GM18505 (cell line): ENCODE measurements around the gene NACAD.

Experiments used
- ATAC-seq: cut with Tn5 transposase; IDR thresholded peaks from one replicate; pipeline ENCODE4 v1.9.1; 2021; ENCODE audit not compliant: unreplicated experiment
- POLR2A ChIP-seq: IDR thresholded peaks from 4 replicates; pipeline ENCODE4 v1.6.1; 2011; ENCODE audit warnings: borderline replicate concordance; ENCODE audit not compliant: insufficient read depth, insufficient read length; ENCODE audit errors: extremely low read depth

The NACAD gene

DNA sequence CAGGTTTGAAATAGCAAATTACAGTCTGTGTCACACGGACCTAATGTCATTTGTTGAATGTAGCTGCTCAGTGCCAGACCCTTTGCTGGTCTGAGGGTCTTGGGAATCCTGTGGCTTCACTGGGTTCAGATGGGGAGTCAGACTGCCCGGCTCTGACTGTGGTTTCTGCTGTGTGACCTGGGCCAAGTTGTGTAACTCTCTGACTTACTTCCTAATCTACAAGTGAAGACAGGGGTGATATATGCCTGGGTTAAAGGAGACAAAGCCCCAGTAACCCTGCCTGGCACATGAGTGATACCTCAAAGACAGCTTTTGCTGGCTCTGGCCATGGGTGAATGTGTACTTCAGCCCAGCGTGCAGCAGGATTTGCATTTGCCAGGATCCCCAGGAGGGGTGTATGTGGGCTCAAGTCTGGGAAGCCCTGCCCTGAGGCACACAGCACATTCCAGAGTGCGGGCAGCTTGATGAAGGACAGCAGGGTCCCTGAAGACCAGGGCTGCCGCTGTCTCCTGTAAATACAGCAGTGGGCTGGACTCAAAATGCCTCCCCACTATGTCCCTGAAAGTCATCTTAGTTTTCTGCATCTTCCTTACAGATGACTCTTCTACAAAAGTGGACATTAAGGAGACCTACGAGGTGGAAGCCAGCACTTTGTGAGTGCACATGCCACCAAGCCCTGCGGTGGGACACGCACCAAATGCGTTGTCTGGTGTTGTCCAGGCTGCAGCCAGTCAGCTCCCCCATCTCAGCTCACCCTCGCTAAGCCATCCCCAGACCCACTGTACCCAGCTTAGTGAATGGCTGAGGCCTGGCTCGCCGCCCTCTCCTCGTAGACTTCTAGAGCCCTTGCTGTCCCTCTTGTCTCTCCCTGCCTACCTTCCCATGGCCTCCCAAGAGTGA, 16.4 kb downstream of the NACAD start:
- ATAC-seq: no peak

DNA sequence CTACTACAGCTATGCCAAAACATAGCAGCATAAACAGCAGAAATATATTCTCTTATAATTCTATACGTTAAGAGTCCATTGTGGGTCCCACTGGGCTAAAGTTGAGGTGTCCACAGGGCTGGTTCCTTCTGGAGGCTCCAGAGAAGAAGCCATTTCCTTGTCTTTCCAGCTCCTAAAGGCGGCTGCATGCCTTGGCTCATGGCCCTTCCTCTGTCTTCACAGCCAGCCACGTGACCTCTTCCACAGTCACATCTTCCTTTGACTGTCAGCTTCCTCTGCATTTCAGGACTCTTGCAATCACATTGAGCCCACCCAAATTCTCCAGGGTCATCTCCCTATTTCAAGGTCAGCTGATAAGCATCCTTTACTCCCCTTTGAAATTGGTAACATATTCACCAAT, 17.2 kb downstream of the NACAD start:
- no peak for TF ChIP-seq POLR2A
- no peak for ATAC-seq

More for the DNA sequence above, 16.4 kb downstream of the NACAD start:
- no peak for TF ChIP-seq POLR2A

DNA sequence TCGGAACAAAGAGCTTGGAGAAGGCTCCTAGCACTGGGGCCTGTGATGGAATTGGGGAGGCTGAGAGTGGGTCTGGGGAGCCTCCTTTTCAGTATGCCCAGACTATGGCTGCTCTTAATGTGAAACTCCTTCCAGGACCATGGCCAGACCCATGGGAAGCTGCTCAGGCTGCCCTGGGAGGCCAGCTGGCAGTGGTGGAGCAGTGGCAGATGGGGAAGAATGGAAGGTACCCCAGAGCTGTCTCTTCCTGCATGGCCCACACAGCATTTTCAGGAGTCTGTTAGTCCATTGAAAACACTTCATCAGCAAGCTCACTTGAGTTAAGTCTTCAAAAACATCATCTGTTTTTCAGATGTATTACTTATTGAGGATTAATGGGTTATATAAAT, 18.5 kb downstream of the NACAD start:
- no peak for TF ChIP-seq POLR2A
- no peak for ATAC-seq

DNA sequence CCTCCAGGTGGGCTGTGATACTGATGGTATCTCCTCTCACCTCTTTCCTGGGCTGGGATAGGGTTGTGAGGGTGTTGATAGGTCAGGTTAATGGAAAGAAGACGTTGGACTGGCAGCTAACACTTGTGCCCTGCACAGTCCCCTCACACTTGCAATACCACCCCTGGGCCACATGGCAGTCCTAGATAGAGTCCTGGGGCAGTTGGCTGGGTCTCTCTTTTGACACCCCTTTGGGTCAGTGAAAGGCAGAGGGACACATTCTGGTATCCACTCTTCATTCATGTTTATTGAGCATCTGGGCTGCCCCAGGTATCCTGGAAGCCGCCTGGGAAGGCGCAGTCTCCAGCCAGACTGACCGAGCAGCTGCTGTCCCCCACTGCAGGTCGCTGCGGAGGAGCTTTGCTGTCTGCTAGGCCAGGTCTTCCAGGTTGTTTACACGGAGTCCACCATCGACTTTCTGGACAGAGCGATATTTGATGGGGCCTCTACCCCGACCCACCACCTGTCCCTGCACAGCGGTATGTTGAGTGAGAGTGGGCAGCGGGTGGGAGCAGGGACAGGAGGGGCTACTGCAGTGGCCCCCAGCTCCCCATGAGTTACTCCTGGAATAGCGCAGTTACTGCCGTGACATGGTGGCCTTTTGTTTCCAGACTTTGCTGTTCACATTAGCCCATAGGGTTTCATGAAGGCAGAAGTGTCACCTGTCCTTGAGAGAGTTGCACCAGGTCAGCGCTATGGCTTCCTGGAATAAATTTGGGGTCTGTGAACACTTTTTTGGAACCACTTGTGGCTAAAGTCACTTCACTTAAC, 19.1 kb downstream of the NACAD start:
- no peak for TF ChIP-seq POLR2A
- ATAC-seq: no peak

DNA sequence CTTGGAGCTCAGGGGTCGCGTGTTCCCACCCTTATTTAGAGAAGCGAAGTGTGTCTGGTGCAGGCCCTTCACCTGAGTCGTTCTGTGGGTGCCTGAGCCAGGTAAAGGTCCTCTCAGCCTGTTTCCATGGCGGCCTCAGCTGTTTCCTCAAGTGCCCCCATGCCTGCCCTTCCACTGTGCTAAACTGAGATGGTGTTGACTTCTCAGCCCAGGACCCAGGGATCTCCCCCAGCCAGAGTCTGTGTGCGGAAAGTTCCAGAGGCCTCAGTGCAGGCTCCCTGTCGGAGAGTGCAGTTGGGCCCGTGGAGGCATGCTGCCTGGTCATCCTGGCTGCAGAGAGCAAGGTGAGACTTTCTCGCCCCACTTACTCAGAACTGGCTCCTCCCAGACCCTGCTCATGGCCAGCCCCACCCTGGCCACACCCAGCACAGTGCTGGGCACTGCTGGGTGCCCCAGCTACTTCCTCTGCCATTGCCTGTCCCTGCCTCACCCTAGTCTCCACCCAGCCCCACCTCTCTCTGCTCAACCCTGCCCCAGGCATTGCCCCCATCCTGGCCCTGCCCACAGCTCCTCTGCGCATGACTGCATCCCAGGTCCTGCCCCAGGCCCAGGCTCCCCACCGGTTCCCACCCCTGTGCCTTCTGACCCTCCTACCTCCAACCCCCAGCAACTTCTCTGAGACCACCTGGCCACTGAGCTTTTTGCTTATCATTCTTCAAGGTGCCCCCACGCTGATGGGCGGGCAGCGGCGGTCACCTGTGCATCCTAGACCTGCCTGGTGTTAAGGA, 20.3 kb downstream of the NACAD start:
- ATAC-seq: no peak
- no peak for TF ChIP-seq POLR2A

GRCh38 chr7:45067582-45067981, 21.2 kb downstream of the NACAD start:
- ATAC-seq: no peak
- TF ChIP-seq POLR2A: no peak

DNA sequence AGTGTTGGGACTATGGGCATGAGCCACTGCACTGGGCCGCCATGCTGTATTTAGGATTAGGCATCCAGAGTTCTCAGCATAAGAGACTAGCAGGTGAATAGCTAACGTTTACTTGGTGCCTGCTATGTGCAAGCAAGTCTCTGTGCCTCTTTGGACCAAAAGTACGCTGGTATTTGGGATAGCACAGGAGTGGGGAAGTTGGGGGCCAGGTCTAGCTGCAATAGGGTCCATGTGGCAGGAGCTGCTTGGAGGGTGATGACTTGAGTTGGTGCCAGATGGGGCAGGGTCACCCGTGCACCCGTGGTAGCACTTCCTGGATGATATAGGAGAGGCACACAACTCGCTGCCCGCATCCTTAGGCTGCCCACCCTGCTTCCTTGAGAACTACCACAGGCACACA, 22.4 kb downstream of the NACAD start:
- ATAC-seq: no peak

GRCh38 chr7:45065031-45065995, 23.5 kb downstream of the NACAD start:
- no peak for TF ChIP-seq POLR2A
- ATAC-seq: no peak

More for the DNA sequence above, 22.4 kb downstream of the NACAD start:
- TF ChIP-seq POLR2A: no peak

- TF ChIP-seq POLR2A: no peak
- ATAC-seq: no peak
Observed at GRCh38 chr7:45064047-45064725, 24.6 kb downstream of the NACAD start.

GRCh38 chr7:45061806-45062425, 26.9 kb downstream of the NACAD start:
- no peak for ATAC-seq
- no peak for TF ChIP-seq POLR2A

DNA sequence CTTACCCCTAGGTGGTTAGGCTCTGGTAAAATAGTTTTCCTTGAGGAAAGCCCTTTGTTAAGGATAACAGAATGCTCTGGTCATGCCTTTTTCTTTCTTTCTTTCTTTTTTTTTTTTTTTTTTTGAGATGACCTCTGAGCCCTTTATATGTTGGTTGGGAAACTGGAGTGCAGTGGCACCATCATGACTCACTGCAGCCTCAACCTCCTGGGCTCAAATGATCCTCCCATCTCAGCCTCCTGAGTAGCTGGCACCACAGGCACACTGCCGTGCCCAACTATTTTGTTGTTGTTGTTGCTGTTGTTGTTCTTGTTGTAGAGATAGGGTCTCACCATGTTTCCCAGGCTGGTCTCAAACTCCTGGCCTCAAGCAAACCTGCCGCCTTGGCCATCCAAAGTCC, 27.4 kb downstream of the NACAD start:
- no peak for ATAC-seq
- TF ChIP-seq POLR2A: no peak
